HEK293T (cell line): ENCODE measurements around the gene BMAL1.

ENCODE experiments used
- CTCF ChIA-PET: fragments of 350-600 bp; formaldehyde crosslinking; extraction: SDS; loops from one replicate; lab custom pipeline; 2021; ENCODE audit warnings: antibody characterized with exemption, inconsistent platforms; lab: Yijun Ruan, JAX
- POLR2A ChIA-PET: fragments of 350-600 bp; formaldehyde crosslinking; extraction: SDS; loops from one replicate; lab custom pipeline; 2020; ENCODE audit warnings: antibody characterized with exemption, inconsistent platforms; lab: Yijun Ruan, JAX
- DNase-seq: peaks from one replicate; pipeline ENCODE4 v3.0.0; 2012; ENCODE audit warnings: mixed read lengths; ENCODE audit errors: extremely low spot score
- ARNT ChIP-seq: fragments of 450-650 bp; IDR thresholded peaks from 2 replicates; pipeline ENCODE4 v1.6.1; 2017; ENCODE audit warnings: mild to moderate bottlenecking
- BHLHE40 ChIP-seq: fragments of 450-650 bp; IDR thresholded peaks from 2 replicates; pipeline ENCODE4 v1.6.1; 2016; ENCODE audit warnings: mild to moderate bottlenecking, moderate library complexity, borderline replicate concordance
- CTBP1 ChIP-seq: fragments of 450-650 bp; IDR thresholded peaks from 2 replicates; pipeline ENCODE4 v1.6.1; 2016; ENCODE audit warnings: borderline replicate concordance
- ELF4 ChIP-seq: fragments of 450-650 bp; IDR thresholded peaks from 2 replicates; pipeline ENCODE4 v1.6.1; 2017; ENCODE audit warnings: antibody characterized with exemption
- FOXA1 ChIP-seq: fragments of 450-650 bp; IDR thresholded peaks from 2 replicates; pipeline ENCODE4 v1.6.1; 2016; ENCODE audit warnings: mild to moderate bottlenecking
- FOXK2 ChIP-seq: fragments of 450-650 bp; IDR thresholded peaks from 2 replicates; pipeline ENCODE4 v1.6.1; 2016; ENCODE audit warnings: mild to moderate bottlenecking
- FOXM1 ChIP-seq: fragments of 450-650 bp; IDR thresholded peaks from 2 replicates; pipeline ENCODE4 v1.6.1; 2017; ENCODE audit warnings: mild to moderate bottlenecking, borderline replicate concordance
- HDGF ChIP-seq: fragments of 450-650 bp; IDR thresholded peaks from 2 replicates; pipeline ENCODE4 v1.6.1; 2017; ENCODE audit warnings: antibody characterized with exemption, borderline replicate concordance
- L3MBTL2 ChIP-seq: fragments of 450-650 bp; conservative IDR thresholded peaks from 2 replicates; pipeline ENCODE4 v1.6.1; 2016; ENCODE audit warnings: mild to moderate bottlenecking
- LEF1 ChIP-seq: fragments of 450-650 bp; IDR thresholded peaks from 2 replicates; pipeline ENCODE4 v1.6.1; 2017; ENCODE audit warnings: mild to moderate bottlenecking, borderline replicate concordance
- NFRKB ChIP-seq: fragments of 450-650 bp; IDR thresholded peaks from 2 replicates; pipeline ENCODE4 v1.6.1; 2016; ENCODE audit warnings: mild to moderate bottlenecking, moderate library complexity
- PKNOX1 ChIP-seq: fragments of 450-650 bp; IDR thresholded peaks from 2 replicates; pipeline ENCODE4 v1.6.1; 2016
- SP1 ChIP-seq: fragments of 450-650 bp; IDR thresholded peaks from 2 replicates; pipeline ENCODE4 v1.6.1; 2017
- SUZ12 ChIP-seq: fragments of 450-650 bp; IDR thresholded peaks from 2 replicates; pipeline ENCODE4 v1.6.1; 2016; ENCODE audit warnings: mild to moderate bottlenecking
- TARDBP ChIP-seq: fragments of 450-650 bp; IDR thresholded peaks from 2 replicates; pipeline ENCODE4 v1.6.1; 2016
- ZNF384 ChIP-seq: fragments of 450-650 bp; IDR thresholded peaks from 2 replicates; pipeline ENCODE4 v1.6.1; 2016

BMAL1 gene

GRCh38 chr11:13344818-13345217, 67.2 kb downstream of the BMAL1 start:
- DNase-seq: no peak
- ChIA-PET CTCF (interaction anchor here (0.7 to 3.0 kb wide), 3 partner anchors 9 to 134 kb away, joined by 3 to 22 read pairs (median 4); no protein-coding TSS in a partner anchor), POLR2A (no interaction called here)
- TF ChIP-seq CTBP1 (no peak), HDGF (no peak), FOXK2 (no peak), PKNOX1 (no peak), L3MBTL2 (no peak), BHLHE40 (no peak), SP1 (no peak)

- POLR2A ChIA-PET: no interaction called here
- CTCF ChIA-PET: interaction anchor here (0.8 to 1.6 kb wide), 2 partner anchors 11 to 139 kb away, joined by 3 to 4 read pairs; no protein-coding TSS in a partner anchor
These were observed 68.9 kb downstream of the BMAL1 start for GRCh38 chr11:13346470-13346869.

GRCh38 chr11:13347901-13348300, 70.3 kb downstream of the BMAL1 start:
- ChIA-PET POLR2A (no interaction called here), CTCF (no interaction called here)
- no peak for DNase-seq
- no peak for TF ChIP-seq LEF1
- no peak for TF ChIP-seq ELF4
- no peak for TF ChIP-seq ZNF384
- no peak for TF ChIP-seq NFRKB
- no peak for TF ChIP-seq HDGF
- TF ChIP-seq SUZ12: no peak
- TF ChIP-seq CTBP1: no peak
- TF ChIP-seq PKNOX1: no peak
- no peak for TF ChIP-seq TARDBP
- TF ChIP-seq FOXM1: no peak
- no peak for TF ChIP-seq ARNT
- TF ChIP-seq BHLHE40: no peak
- no peak for TF ChIP-seq FOXK2
- TF ChIP-seq SP1: no peak
- TF ChIP-seq L3MBTL2: no peak

More at GRCh38 chr11:13346470-13346869, 68.9 kb downstream of the BMAL1 start:
- DNase-seq: no peak
- TF ChIP-seq L3MBTL2: no peak
- no peak for TF ChIP-seq FOXM1
- TF ChIP-seq ZNF384: no peak
- no peak for TF ChIP-seq HDGF
- no peak for TF ChIP-seq PKNOX1
- no peak for TF ChIP-seq FOXK2
- no peak for TF ChIP-seq BHLHE40
- TF ChIP-seq CTBP1: no peak
- no peak for TF ChIP-seq NFRKB
- TF ChIP-seq TARDBP: no peak

GRCh38 chr11:13348305-13348704, 70.7 kb downstream of the BMAL1 start:
- TF ChIP-seq NFRKB: no peak
- TF ChIP-seq FOXK2: no peak
- no peak for TF ChIP-seq HDGF
- no peak for TF ChIP-seq ELF4
- TF ChIP-seq BHLHE40: no peak
- ChIA-PET CTCF (no interaction called here), POLR2A (no interaction called here)
- no peak for DNase-seq

GRCh38 chr11:13349046-13349445, 71.5 kb downstream of the BMAL1 start:
- ChIA-PET POLR2A (no interaction called here), CTCF (interaction anchor here (0.6 kb wide), 1 partner anchor 179 kb away, joined by 4 read pairs; no protein-coding TSS in a partner anchor)
- no peak for DNase-seq
- TF ChIP-seq ZNF384 (no peak), ELF4 (no peak), CTBP1 (no peak), ARNT (no peak), FOXA1 (no peak), HDGF (no peak), SP1 (no peak), LEF1 (no peak), TARDBP (no peak), SUZ12 (no peak)

GRCh38 chr11:13349581-13349980, 72.0 kb downstream of the BMAL1 start:
- POLR2A ChIA-PET: interaction anchor here (0.8 kb wide), 1 partner anchor 27 kb away, joined by 3 read pairs; no protein-coding TSS in a partner anchor
- no peak for TF ChIP-seq SUZ12
- no peak for TF ChIP-seq ARNT
- no peak for TF ChIP-seq FOXK2
- TF ChIP-seq LEF1: no peak
- TF ChIP-seq HDGF: no peak
- no peak for TF ChIP-seq BHLHE40
- no peak for TF ChIP-seq SP1
- no peak for TF ChIP-seq ELF4
- TF ChIP-seq ZNF384: no peak

More at GRCh38 chr11:13349581-13349980, 72.0 kb downstream of the BMAL1 start:
- CTCF ChIA-PET: interaction anchor here (1.1 kb wide), 1 partner anchor 139 kb away, joined by 4 read pairs; no protein-coding TSS in a partner anchor
- no peak for DNase-seq
